H1 (cell line): ENCODE results near the gene RIT2. TPM values are rescaled to one million over a fixed set of nuclear protein-coding genes. Genes with fewer than 3 reads are reported as not detected.

Experiments
- CTCF ChIA-PET: fragments of 300-600 bp; sonication (Branson Sonifier 250); formaldehyde crosslinking; loops from one replicate; lab custom pipeline; 2021; ENCODE audit not compliant: partially characterized antibody; lab: Charles Lee
- POLR2A ChIA-PET: fragments of 300-600 bp; sonication (Branson Sonifier 250); formaldehyde crosslinking; loops from one replicate; lab custom pipeline; 2021; ENCODE audit warnings: inconsistent platforms; ENCODE audit not compliant: partially characterized antibody; lab: Charles Lee
- DNase-seq, 2 experiments: peaks; one replicate each; pipeline versions ENCODE4 v3.0.0 to v3.0.0-alpha.2; 2010 to 2022; ENCODE audit warnings: low spot score in 2 of 2, low read depth in 1 of 2, mixed read lengths in 1 of 2
- FAIRE-seq: peaks from 2 replicates; lab custom pipeline; 2011; peaks lifted over from hg19 to GRCh38; lab: Jason Lieb, UNC
- H2AFZ ChIP-seq: 2 replicates; pipeline ENCODE4 v1.8.1; 2012; ENCODE audit warnings: low read length, inconsistent platforms
- H2AK5ac ChIP-seq: 2 replicates; pipeline ENCODE4 v1.6.1; 2013; ENCODE audit warnings: low read depth, low read length
- H2BK120ac ChIP-seq: replicated peaks from 2 replicates; pipeline ENCODE3; 2013; ENCODE audit warnings: low read depth, low read length, inconsistent platforms
- H2BK12ac ChIP-seq: 2 replicates; pipeline ENCODE4 v1.6.1; 2013; ENCODE audit warnings: low read depth, low read length
- H2BK15ac ChIP-seq: 2 replicates; pipeline ENCODE4 v1.6.1; 2013; ENCODE audit warnings: low read length
- H2BK20ac ChIP-seq: 2 replicates; pipeline ENCODE4 v1.6.1; 2013; ENCODE audit warnings: low read length
- H2BK5ac ChIP-seq: 2 replicates; pipeline ENCODE4 v1.6.1; 2013; ENCODE audit warnings: low read depth, low read length
- H3K14ac ChIP-seq: 2 replicates; pipeline ENCODE4 v1.6.1; 2013; ENCODE audit warnings: inconsistent platforms; ENCODE audit not compliant: insufficient read length
- H3K18ac ChIP-seq: 2 replicates; pipeline ENCODE4 v1.6.1; 2013; ENCODE audit warnings: low read length; ENCODE audit errors: extremely low read depth
- H3K23ac ChIP-seq: 2 replicates; pipeline ENCODE4 v1.6.1; 2013; ENCODE audit warnings: inconsistent platforms; ENCODE audit not compliant: insufficient read length
- H3K23me2 ChIP-seq: 2 replicates; pipeline ENCODE4 v1.6.1; 2013; ENCODE audit warnings: low read depth, low read length
- H3K27ac ChIP-seq: 2 replicates; pipeline ENCODE4 v1.6.1; 2011; ENCODE audit warnings: low read depth, low read length, inconsistent platforms
- H3K27me3 ChIP-seq, 4 experiments: replicated peaks in 1 of 4; 1 replicate in 1 of 4; 2 replicates in 3 of 4; pipeline versions ENCODE4 v1.6.1 to v1.8.1; 2011 to 2013; ENCODE audit warnings: low read length in 3 of 4, mild to moderate bottlenecking in 3 of 4, inconsistent platforms in 2 of 4, mixed read lengths in 2 of 4, moderate library complexity in 1 of 4; ENCODE audit not compliant: control insufficient read depth in 3 of 4, insufficient read depth in 3 of 4; ENCODE audit errors: extremely low read depth in 1 of 4
- H3K36me3 ChIP-seq, 4 experiments: 2 replicates each; pipeline versions ENCODE4 v1.6.1 to v1.8.1; 2011 to 2013; ENCODE audit warnings: mild to moderate bottlenecking in 4 of 4, low read length in 3 of 4, moderate library complexity in 2 of 4, control low read depth in 1 of 4, inconsistent platforms in 1 of 4; ENCODE audit not compliant: insufficient read depth in 4 of 4, control insufficient read depth in 2 of 4
- H3K4ac ChIP-seq: replicated peaks from 2 replicates; pipeline ENCODE3; 2013; ENCODE audit warnings: low read length, low read depth, mixed read lengths, inconsistent platforms; ENCODE audit not compliant: insufficient read length
- H3K4me1 ChIP-seq, 4 experiments: replicated peaks in 1 of 4; 1 replicate in 1 of 4; 2 replicates in 3 of 4; pipeline versions ENCODE4 v1.6.1 to v1.8.1; 2011 to 2013; ENCODE audit warnings: low read length in 3 of 4, inconsistent platforms in 2 of 4, mixed read lengths in 1 of 4; ENCODE audit not compliant: insufficient read depth in 4 of 4, control insufficient read depth in 3 of 4
- H3K4me2 ChIP-seq, 2 experiments: 2 replicates each; pipeline versions ENCODE4 v1.6.1 to v1.8.1; 2011 to 2013; ENCODE audit warnings: low read depth in 2 of 2, low read length in 2 of 2, control low read depth in 1 of 2, inconsistent platforms in 1 of 2, mild to moderate bottlenecking in 1 of 2; ENCODE audit not compliant: insufficient read depth in 1 of 2
- H3K4me3 ChIP-seq, 4 experiments: fragments of 200-600, 300-600 bp in 1 of 4; sonication (generic), shearing (Covaris generic), sonication (Bioruptor Twin) in 1 of 4; 2 replicates each; pipeline versions ENCODE4 v1.5.1 to v1.8.1; 2011 to 2016; ENCODE audit warnings: low read length in 4 of 4, low read depth in 3 of 4, control low read depth in 2 of 4, inconsistent platforms in 2 of 4, mild to moderate bottlenecking in 2 of 4, mixed read lengths in 1 of 4, moderate library complexity in 1 of 4; ENCODE audit not compliant: insufficient read depth in 2 of 4; ENCODE audit errors: extremely low read depth in 1 of 4
- H3K56ac ChIP-seq: replicated peaks from 2 replicates; pipeline ENCODE3; 2013; ENCODE audit warnings: low read depth, mild to moderate bottlenecking, mixed read lengths, low read length, inconsistent platforms; ENCODE audit not compliant: insufficient read length
- H3K79me1 ChIP-seq: 2 replicates; pipeline ENCODE4 v1.6.1; 2013; ENCODE audit warnings: low read depth, low read length, control low read depth
- H3K79me2 ChIP-seq, 2 experiments: 2 replicates each; pipeline versions ENCODE4 v1.6.1 to v1.8.1; 2012 to 2013; ENCODE audit warnings: low read length in 2 of 2, mild to moderate bottlenecking in 2 of 2, inconsistent platforms in 1 of 2; ENCODE audit not compliant: insufficient read depth in 2 of 2, control insufficient read depth in 1 of 2
- H3K9ac ChIP-seq, 4 experiments: replicated peaks in 1 of 4; 1 replicate in 1 of 4; 2 replicates in 3 of 4; pipeline versions ENCODE4 v1.6.1 to v1.8.1; 2011 to 2013; ENCODE audit warnings: low read depth in 3 of 4, low read length in 3 of 4, control low read depth in 2 of 4, mild to moderate bottlenecking in 2 of 4, moderate library complexity in 2 of 4, inconsistent platforms in 1 of 4; ENCODE audit errors: extremely low read depth in 1 of 4
- H3K9me3 ChIP-seq, 2 experiments: 2 replicates each; pipeline versions ENCODE4 v1.6.1 to v1.8.1; 2012 to 2013; ENCODE audit warnings: mild to moderate bottlenecking in 2 of 2, moderate library complexity in 2 of 2, control low read depth in 1 of 2, inconsistent platforms in 1 of 2, low read depth in 1 of 2, low read length in 1 of 2, mixed read lengths in 1 of 2; ENCODE audit not compliant: insufficient read depth in 2 of 2
- H4K20me1 ChIP-seq, 2 experiments: replicated peaks in 1 of 2; 2 replicates each; pipeline versions ENCODE3 to v1.8.1; 2011 to 2013; ENCODE audit warnings: inconsistent platforms in 2 of 2, low read length in 2 of 2, mild to moderate bottlenecking in 1 of 2; ENCODE audit not compliant: insufficient read depth in 2 of 2, control insufficient read depth in 1 of 2
- H4K5ac ChIP-seq: 2 replicates; pipeline ENCODE4 v1.6.1; 2013; ENCODE audit warnings: low read length, low read depth, mixed read lengths, inconsistent platforms; ENCODE audit not compliant: insufficient read length
- H4K8ac ChIP-seq: 2 replicates; pipeline ENCODE4 v1.8.0; 2013; ENCODE audit warnings: mild to moderate bottlenecking, moderate library complexity, low read length, inconsistent platforms; ENCODE audit not compliant: insufficient read depth; ENCODE audit errors: extremely low read depth
- H4K91ac ChIP-seq: replicated peaks from 2 replicates; pipeline ENCODE3; 2013; ENCODE audit warnings: low read length, mixed read lengths, inconsistent platforms; ENCODE audit not compliant: insufficient read length
- CREB1 ChIP-seq: IDR thresholded peaks from 2 replicates; pipeline ENCODE4 v1.6.1; 2012; ENCODE audit warnings: inconsistent platforms
- NRF1 ChIP-seq: IDR thresholded peaks from 2 replicates; pipeline ENCODE4 v1.6.1; 2011; ENCODE audit warnings: mild to moderate bottlenecking, low read depth, low read length, improper control_type of control experiment
- WGBS, 2 experiments: shearing (Covaris generic) in 1 of 2; methylation state at CpG; one replicate each; pipeline versions ENCODE4 v1.1.6 to v1.1.7; 2013 to 2015; ENCODE audit warnings: low lambda C conversion rate in 2 of 2, mixed read lengths in 2 of 2, inconsistent platforms in 1 of 2, low coverage in 1 of 2, missing lambda C conversion rate in 1 of 2; ENCODE audit not compliant: insufficient replicate concordance in 2 of 2, insufficient coverage in 1 of 2, insufficient read length in 1 of 2; ENCODE audit errors: extremely low coverage in 1 of 2, missing lambda C conversion rate in 1 of 2; 5-methylcytosine and 5-hydroxymethylcytosine counted together
- polyA plus RNA-seq, 7 experiments: library from polyadenylated mRNA; depleted of rRNA in 3 of 7; stranded (reverse) in 5 of 7; unstranded in 2 of 7; fragments of >200 nt in 5 of 7; fragments of 200-250 nt in 2 of 7; gene quantifications; 1 replicate in 5 of 7; 2 replicates in 1 of 7; 4 replicates in 1 of 7; pipeline versions ENCODE4 v1.2.1 to v1.2.3, GENCODE V29; 2011 to 2013; ENCODE audit warnings: missing spikeins in 2 of 7, mixed read lengths in 2 of 7
- total RNA-seq: library from RNA; stranded (reverse); fragmentation: NEBNext Ultra II Directional; extraction: Animal tissue kit (Norgen Biotek cat#: 25700); gene quantifications from 2 replicates; pipeline ENCODE4 v1.2.1, GENCODE V29; 2021

RIT2 gene
- total and polyA plus RNA-seq, 2 of the 8 experiments (the other 6 are each of a cell fraction or from before 2014, with no cell fraction given) = 0.67 to 3.2 TPM

GRCh38 chr18:43043626-43044025 lies 71.9 kb downstream of the RIT2 start:
- H2BK20ac ChIP-seq = no peak overlapping the region
- no peaks in the 10 kb centered on the region for H3K27me3 ChIP-seq
- no peak overlapping the region for H4K5ac ChIP-seq
- H3K9ac ChIP-seq = no peak overlapping the region
- no peak overlapping the region for H2BK15ac ChIP-seq
- no peak for FAIRE-seq
- TF ChIP-seq CREB1 (no peak), NRF1 (no peak)
- no peak overlapping the region for H2AK5ac ChIP-seq
- POLR2A ChIA-PET = no interaction called here
- H3K23ac ChIP-seq = no peak overlapping the region
- H2BK12ac ChIP-seq = no peak overlapping the region
- no peak overlapping the region for H3K4me2 ChIP-seq
- no peak overlapping the region for H3K56ac ChIP-seq
- H3K79me1 ChIP-seq = no peaks in the 10 kb centered on the region
- no peaks in the 10 kb centered on the region for H3K36me3 ChIP-seq
- H2BK5ac ChIP-seq = no peak overlapping the region
- H4K20me1 ChIP-seq = no peaks in the 10 kb centered on the region
- H2AFZ ChIP-seq = 0 out of 2 replicates have a peak overlapping the region, but pooled peaks have one; percentile 36
- H3K4me3 ChIP-seq = no peak overlapping the region
- H3K23me2 ChIP-seq = no peaks in the 10 kb centered on the region; the same call in 1 of the 2 replicates
- no peaks in the 10 kb centered on the region for H3K9me3 ChIP-seq
- no peak overlapping the region for H3K27ac ChIP-seq
- H3K79me2 ChIP-seq = no peaks in the 10 kb centered on the region
- H4K8ac ChIP-seq = no peak overlapping the region; the same call in 1 of the 2 replicates
- H3K4me1 ChIP-seq = no peaks in the 10 kb centered on the region
- WGBS, 2 experiments = 64% methylated on average over 4 of the region's 4 CpGs; no CpG with 5 or more reads in 1 of the 2 experiments
- H4K91ac ChIP-seq = no peak overlapping the region
- peak overlapping the region; percentile 54 for H2BK120ac ChIP-seq
- no peak overlapping the region for H3K14ac ChIP-seq
- CTCF ChIA-PET = interaction anchor here (1.0 kb wide), 1 partner anchor 37 kb away, joined by 3 read pairs; no protein-coding TSS in a partner anchor
- no peak overlapping the region for H3K18ac ChIP-seq
- DNase-seq = no peak
- H3K4ac ChIP-seq = no peak overlapping the region
